ENCODE data around the gene C8B. TPM values are rescaled to one million over a fixed set of nuclear protein-coding genes. Genes with fewer than 3 reads are reported as not detected.

The C8B gene
- total and polyA plus RNA-seq, 2 of the 13 experiments (the other 11 are each of a cell fraction or from before 2014, with no cell fraction given) = 8.4 to 11.3 TPM

GRCh38 chr1:56925193-56925592 is 40.6 kb downstream of the C8B start:
- no peak for DNase-seq (ENCODE audit: low spot score)
- Histone ChIP-seq H3K4me3 (replicated peaks in 1 of 3; ENCODE audit: insufficient read depth in 1 of 3, low read depth in 2 of 3, low read length in 3 of 3) (no peak overlapping the region), H3K79me2 (ENCODE audit: insufficient read depth, low read length) (no peaks in the 10 kb centered on the region), H3K27me3 (ENCODE audit: control insufficient read depth in 1 of 2, insufficient read depth in 2 of 2, low read length in 2 of 2) (no peaks in the 10 kb centered on the region), H3K36me3 (replicated peaks in 1 of 2; ENCODE audit: control insufficient read depth in 1 of 2, insufficient read depth in 2 of 2, low read length in 2 of 2) (no peaks in the 10 kb centered on the region), H2AFZ (ENCODE audit: low read length) (no peak overlapping the region), H3K4me2 (ENCODE audit: low read depth, low read length) (no peak overlapping the region), H3K9ac (ENCODE audit: insufficient read depth, low read depth, low read length) (no peak overlapping the region), H3K4me1 (ENCODE audit: insufficient read depth, low read length) (peaks cover 44% of the 10 kb centered on the region), H3K27ac (ENCODE audit: extremely low read length, insufficient read depth, low read length) (no peak overlapping the region), H4K20me1 (ENCODE audit: insufficient read depth, low read length) (no peaks in the 10 kb centered on the region), H3K9me3 (ENCODE audit: low read length) (no peaks in the 10 kb centered on the region)
- in situ Hi-C loops (cut with HindIII; ENCODE audit: extremely low pct_ligation_motif_present, low pct_unique_long_range_greater_than_20kb) (no loop called here), intact Hi-C loops (cut with micrococcal nuclease; ENCODE audit: unreplicated experiment) (no loop called here)
- BruUV-seq (replicated peaks) = no TSS peak
- ATAC-seq = no peak
- FAIRE-seq = peak; percentile 32
- CTCF ChIA-PET (ENCODE audit: low intra/inter-chr PET ratio, low total read pairs) = no interaction called here
- TF ChIP-seq ZNF672 (CRISPR knock-in tag; IDR thresholded peaks at IDR 0.05) = no peak
- no peak for TF ChIP-seq ZSCAN5A (CRISPR knock-in tag; IDR thresholded peaks at IDR 0.05; ENCODE audit: borderline replicate concordance)
- TF ChIP-seq REST (IDR thresholded peaks at IDR 0.05; ENCODE audit: borderline replicate concordance in 1 of 2, low read depth in 1 of 2, low read length in 2 of 2) = no peak
- TF ChIP-seq GABPB1 (CRISPR knock-in tag; IDR thresholded peaks at IDR 0.05) = no peak
- no peak for TF ChIP-seq ZNF589 (CRISPR knock-in tag; conservative IDR thresholded peaks at IDR 0.05)
- no peak for TF ChIP-seq FOXK1 (CRISPR knock-in tag; IDR thresholded peaks at IDR 0.05; ENCODE audit: borderline replicate concordance, low read depth)
- TF ChIP-seq, protein P1, sequence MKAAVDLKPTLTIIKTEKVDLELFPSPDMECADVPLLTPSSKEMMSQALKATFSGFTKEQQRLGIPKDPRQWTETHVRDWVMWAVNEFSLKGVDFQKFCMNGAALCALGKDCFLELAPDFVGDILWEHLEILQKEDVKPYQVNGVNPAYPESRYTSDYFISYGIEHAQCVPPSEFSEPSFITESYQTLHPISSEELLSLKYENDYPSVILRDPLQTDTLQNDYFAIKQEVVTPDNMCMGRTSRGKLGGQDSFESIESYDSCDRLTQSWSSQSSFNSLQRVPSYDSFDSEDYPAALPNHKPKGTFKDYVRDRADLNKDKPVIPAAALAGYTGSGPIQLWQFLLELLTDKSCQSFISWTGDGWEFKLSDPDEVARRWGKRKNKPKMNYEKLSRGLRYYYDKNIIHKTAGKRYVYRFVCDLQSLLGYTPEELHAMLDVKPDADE (CRISPR knock-in tag; IDR thresholded peaks at IDR 0.05) = no peak
- TF ChIP-seq ZFP36 (IDR thresholded peaks at IDR 0.05; ENCODE audit: borderline replicate concordance, low read depth, low read length, partially characterized antibody) = no peak
- TF ChIP-seq EP300 (IDR thresholded peaks at IDR 0.05; ENCODE audit: low read depth in 2 of 2, low read length in 2 of 2) = no peak
- no peak for TF ChIP-seq EP300 (CRISPR knock-in tag; IDR thresholded peaks at IDR 0.05; ENCODE audit: borderline replicate concordance)
- no peak for TF ChIP-seq ZNF790 (CRISPR knock-in tag; IDR thresholded peaks at IDR 0.05; ENCODE audit: borderline replicate concordance)
- TF ChIP-seq RNF2 (conservative IDR thresholded peaks at IDR 0.05; ENCODE audit: low read depth) = no peak
- TF ChIP-seq ASH2L (IDR thresholded peaks at IDR 0.05; ENCODE audit: insufficient read length, low read depth, low read length) = no peak
- no peak for TF ChIP-seq PRPF4 (IDR thresholded peaks at IDR 0.05; ENCODE audit: low read depth, low read length, poor library complexity, severe bottlenecking)
- POLR2A ChIA-PET = interaction anchor here (1.0 to 1.4 kb wide), 2 partner anchors 14 to 71 kb away, joined by 4 to 5 read pairs; partner anchors contain the start of gene C8A

Measured in HepG2 (cell line).